Measurements from ENCODE around the gene SNX21. TPM values are rescaled to one million over a fixed set of nuclear protein-coding genes. Genes with fewer than 3 reads are reported as not detected.

Gene SNX21
- total and polyA plus RNA-seq, 4 donors = 15.9 to 34.4 (median 23.5) TPM

- Histone ChIP-seq H3K36me3 (ENCODE audit: control insufficient read depth in 4 of 4, insufficient read depth in 4 of 4, low read length in 4 of 4) (peaks cover 7 to 41% (median 24%) of the 10 kb centered on the region in 4 donors), H3K9me3 (ENCODE audit: control insufficient read depth in 4 of 4, insufficient read depth in 3 of 4, low read length in 3 of 4) (peaks cover 0 to 6% (median 0%) of the 10 kb centered on the region in 4 donors), H3K9ac (ENCODE audit: insufficient read depth in 1 of 2, low read length in 2 of 2) (no peak overlapping the region), H3K4me1 (ENCODE audit: control insufficient read depth in 5 of 5, insufficient read depth in 5 of 5, low read length in 5 of 5) (peaks cover 0 to 3% (median 0%) of the 10 kb centered on the region in 5 donors), H3K27ac (ENCODE audit: low read depth in 1 of 2, low read length in 1 of 2) (no peak overlapping the region), H3K4me3 (no peak overlapping the region), H3K27me3 (ENCODE audit: control insufficient read depth in 3 of 3, insufficient read depth in 3 of 3, low read length in 2 of 3) (no peaks in the 10 kb centered on the region)
- DNase-seq = no peak
- no peak for ATAC-seq (ENCODE audit: insufficient read depth, low FRiP score)
- WGBS, 2 donors = 95 to 97% methylated on average over 8 of the region's 8 CpGs
- no peak for TF ChIP-seq CTCF (IDR thresholded peaks at IDR 0.05; ENCODE audit: control extremely low read depth, extremely low read depth)
These were observed 14.8 kb downstream of the SNX21 start for GRCh38 chr20:45848421-45848820.

GRCh38 chr20:45848969-45849582 is 15.5 kb downstream of the SNX21 start:
- H3K9ac ChIP-seq (ENCODE audit: insufficient read depth in 1 of 2, low read length in 2 of 2) = no peak overlapping the region
- H3K9me3 ChIP-seq (ENCODE audit: control insufficient read depth in 4 of 4, insufficient read depth in 3 of 4, low read length in 3 of 4) = peaks cover 0 to 6% (median 0%) of the 10 kb centered on the region in 4 donors
- peaks cover 0 to 3% (median 0%) of the 10 kb centered on the region in 5 donors for H3K4me1 ChIP-seq (ENCODE audit: control insufficient read depth in 5 of 5, insufficient read depth in 5 of 5, low read length in 5 of 5)
- H3K4me3 ChIP-seq = no peak overlapping the region
- no peak overlapping the region for H3K27ac ChIP-seq (ENCODE audit: low read depth in 1 of 2, low read length in 1 of 2)
- DNase-seq (no peak), ATAC-seq (ENCODE audit: insufficient read depth, low FRiP score) (no peak)
- H3K36me3 ChIP-seq (ENCODE audit: control insufficient read depth in 4 of 4, insufficient read depth in 4 of 4, low read length in 4 of 4) = peaks cover 7 to 36% (median 18%) of the 10 kb centered on the region in 4 donors
- no peaks in the 10 kb centered on the region for H3K27me3 ChIP-seq (ENCODE audit: control insufficient read depth in 3 of 3, insufficient read depth in 3 of 3, low read length in 2 of 3)
- TF ChIP-seq CTCF (IDR thresholded peaks at IDR 0.05; ENCODE audit: control extremely low read depth, extremely low read depth) = no peak
- WGBS, 2 donors = 93 to 95% methylated on average over 8 of the region's 8 CpGs

DNA sequence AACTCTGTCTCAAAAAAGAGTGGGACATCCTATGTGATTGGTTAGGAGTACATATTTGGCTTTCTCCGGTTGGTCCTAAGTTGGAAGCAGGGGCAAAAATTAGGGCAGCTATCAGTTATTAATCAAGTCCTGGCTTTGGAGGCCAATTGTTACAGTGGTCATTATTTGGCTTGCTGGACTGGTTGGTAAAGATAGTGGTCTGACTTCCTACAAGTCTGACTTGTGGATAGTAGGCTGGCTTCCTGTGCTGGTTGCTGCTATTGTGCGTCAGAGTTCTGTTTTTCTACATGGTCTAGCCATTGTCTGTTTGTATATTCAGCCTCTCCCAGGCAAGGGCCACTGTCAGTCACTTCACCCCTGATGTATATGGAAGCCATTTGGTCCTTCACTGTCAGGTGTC is 16.6 kb downstream of the SNX21 start:
- Histone ChIP-seq H3K4me1 (ENCODE audit: control insufficient read depth in 5 of 5, insufficient read depth in 5 of 5, low read length in 5 of 5) (peaks cover 0 to 6% (median 0%) of the 10 kb centered on the region in 5 donors), H3K36me3 (ENCODE audit: control insufficient read depth in 4 of 4, insufficient read depth in 4 of 4, low read length in 4 of 4) (peaks cover 7 to 34% (median 15%) of the 10 kb centered on the region in 4 donors), H3K4me3 (no peak overlapping the region), H3K27me3 (ENCODE audit: control insufficient read depth in 3 of 3, insufficient read depth in 3 of 3, low read length in 2 of 3) (no peaks in the 10 kb centered on the region), H3K27ac (ENCODE audit: low read depth in 1 of 2, low read length in 1 of 2) (no peak overlapping the region), H3K9me3 (ENCODE audit: control insufficient read depth in 4 of 4, insufficient read depth in 3 of 4, low read length in 3 of 4) (peaks cover 0 to 6% (median 0%) of the 10 kb centered on the region in 4 donors), H3K9ac (ENCODE audit: insufficient read depth in 1 of 2, low read length in 2 of 2) (no peak overlapping the region)
- ATAC-seq (ENCODE audit: insufficient read depth, low FRiP score) (no peak), DNase-seq (no peak)
- TF ChIP-seq CTCF (IDR thresholded peaks at IDR 0.05; ENCODE audit: control extremely low read depth, extremely low read depth) = no peak
- WGBS, 2 donors = 91 to 95% methylated on average over 2 of the region's 2 CpGs
